ENCODE measurements around the gene ACOX3. TPM values are rescaled to one million over a fixed set of nuclear protein-coding genes. Genes with fewer than 3 reads are reported as not detected.

The ACOX3 gene
- total and polyA plus RNA-seq, 4 donors: 15.6 to 32.2 (median 21.5) TPM

DNA sequence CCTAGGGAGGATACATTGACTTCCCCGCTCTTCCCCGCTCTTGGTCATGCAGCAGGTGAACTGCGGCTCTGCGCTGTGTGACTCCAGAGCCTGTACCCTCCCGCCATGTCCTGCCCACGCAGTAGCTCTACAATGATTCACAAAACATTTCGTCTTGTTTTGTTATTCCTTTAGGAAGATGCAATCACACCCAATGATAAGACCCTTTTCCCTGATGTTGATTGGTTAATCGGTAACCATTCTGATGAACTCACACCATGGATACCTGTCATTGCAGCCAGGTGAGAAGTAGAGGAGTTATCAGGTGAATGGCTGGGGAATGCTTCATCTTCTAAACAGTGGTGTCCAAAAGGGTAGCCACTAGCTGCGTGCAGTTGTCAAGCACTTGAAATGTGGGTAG lies 23.3 kb upstream of the ACOX3 start:
- no peak for DNase-seq
- no peak overlapping the region for H3K27ac ChIP-seq (ENCODE audit: low read depth in 1 of 2, low read length in 1 of 2)
- no peaks in the 10 kb centered on the region for H3K9me3 ChIP-seq (ENCODE audit: control insufficient read depth in 4 of 4, insufficient read depth in 3 of 4, low read length in 3 of 4)
- 95 to 97% methylated on average over 9 of the region's 9 CpGs for WGBS, 2 donors
- H3K36me3 ChIP-seq (ENCODE audit: control insufficient read depth in 4 of 4, insufficient read depth in 4 of 4, low read length in 4 of 4): peaks cover 12 to 38% (median 20%) of the 10 kb centered on the region in 4 donors
- no peak overlapping the region for H3K4me3 ChIP-seq
- TF ChIP-seq, protein P1, sequence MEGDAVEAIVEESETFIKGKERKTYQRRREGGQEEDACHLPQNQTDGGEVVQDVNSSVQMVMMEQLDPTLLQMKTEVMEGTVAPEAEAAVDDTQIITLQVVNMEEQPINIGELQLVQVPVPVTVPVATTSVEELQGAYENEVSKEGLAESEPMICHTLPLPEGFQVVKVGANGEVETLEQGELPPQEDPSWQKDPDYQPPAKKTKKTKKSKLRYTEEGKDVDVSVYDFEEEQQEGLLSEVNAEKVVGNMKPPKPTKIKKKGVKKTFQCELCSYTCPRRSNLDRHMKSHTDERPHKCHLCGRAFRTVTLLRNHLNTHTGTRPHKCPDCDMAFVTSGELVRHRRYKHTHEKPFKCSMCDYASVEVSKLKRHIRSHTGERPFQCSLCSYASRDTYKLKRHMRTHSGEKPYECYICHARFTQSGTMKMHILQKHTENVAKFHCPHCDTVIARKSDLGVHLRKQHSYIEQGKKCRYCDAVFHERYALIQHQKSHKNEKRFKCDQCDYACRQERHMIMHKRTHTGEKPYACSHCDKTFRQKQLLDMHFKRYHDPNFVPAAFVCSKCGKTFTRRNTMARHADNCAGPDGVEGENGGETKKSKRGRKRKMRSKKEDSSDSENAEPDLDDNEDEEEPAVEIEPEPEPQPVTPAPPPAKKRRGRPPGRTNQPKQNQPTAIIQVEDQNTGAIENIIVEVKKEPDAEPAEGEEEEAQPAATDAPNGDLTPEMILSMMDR (IDR thresholded peaks at IDR 0.05; ENCODE audit: control extremely low read depth, extremely low read depth): no peak
- H3K4me1 ChIP-seq (ENCODE audit: control insufficient read depth in 5 of 5, insufficient read depth in 5 of 5, low read length in 5 of 5): peaks cover 0 to 3% (median 0%) of the 10 kb centered on the region in 5 donors
- ATAC-seq (ENCODE audit: insufficient read depth, low FRiP score): no peak
- H3K27me3 ChIP-seq (ENCODE audit: control insufficient read depth in 3 of 3, insufficient read depth in 3 of 3, low read length in 2 of 3): no peaks in the 10 kb centered on the region
- no peak overlapping the region for H3K9ac ChIP-seq (ENCODE audit: insufficient read depth in 1 of 2, low read length in 2 of 2)

GRCh38 chr4:8461616-8462015 lies 21.1 kb upstream of the ACOX3 start:
- H3K4me3 ChIP-seq: no peak overlapping the region
- H3K9me3 ChIP-seq (ENCODE audit: control insufficient read depth in 4 of 4, insufficient read depth in 3 of 4, low read length in 3 of 4): no peaks in the 10 kb centered on the region
- H3K27me3 ChIP-seq (ENCODE audit: control insufficient read depth in 3 of 3, insufficient read depth in 3 of 3, low read length in 2 of 3): no peaks in the 10 kb centered on the region
- TF ChIP-seq, protein P1 (IDR thresholded peaks at IDR 0.05; ENCODE audit: control extremely low read depth, extremely low read depth): no peak
- DNase-seq (no peak), ATAC-seq (ENCODE audit: insufficient read depth, low FRiP score) (no peak)
- no peak overlapping the region for H3K9ac ChIP-seq (ENCODE audit: insufficient read depth in 1 of 2, low read length in 2 of 2)
- 85 to 90% methylated on average over 6 of the region's 6 CpGs for WGBS, 2 donors
- peaks cover 14 to 33% (median 22%) of the 10 kb centered on the region in 4 donors for H3K36me3 ChIP-seq (ENCODE audit: control insufficient read depth in 4 of 4, insufficient read depth in 4 of 4, low read length in 4 of 4)
- H3K27ac ChIP-seq (ENCODE audit: low read depth in 1 of 2, low read length in 1 of 2): no peak overlapping the region
- peaks cover 0 to 3% (median 0%) of the 10 kb centered on the region in 5 donors for H3K4me1 ChIP-seq (ENCODE audit: control insufficient read depth in 5 of 5, insufficient read depth in 5 of 5, low read length in 5 of 5)

DNA sequence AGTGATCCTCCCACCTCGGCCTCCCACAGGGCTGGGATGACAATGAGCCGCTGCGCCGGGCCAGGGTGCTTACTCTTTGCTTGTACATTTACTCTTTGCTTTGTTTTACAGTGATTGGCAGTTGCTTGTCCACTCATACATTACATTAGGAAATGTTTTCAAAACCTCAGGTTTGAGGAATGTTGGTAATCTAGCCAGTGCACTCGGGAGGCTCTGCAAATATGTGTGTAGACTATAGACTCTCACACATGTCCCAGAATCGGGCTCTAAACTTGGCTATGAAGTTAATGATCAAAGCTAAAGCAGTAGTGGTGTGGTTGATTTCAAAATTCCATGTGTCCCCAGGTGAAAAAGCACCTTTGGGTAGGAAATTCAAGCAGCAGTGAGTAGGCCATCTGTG lies 20.6 kb upstream of the ACOX3 start:
- H3K27ac ChIP-seq (ENCODE audit: low read depth in 1 of 2, low read length in 1 of 2): no peak overlapping the region
- no peaks in the 10 kb centered on the region for H3K9me3 ChIP-seq (ENCODE audit: control insufficient read depth in 4 of 4, insufficient read depth in 3 of 4, low read length in 3 of 4)
- 92 to 93% methylated on average over 6 of the region's 6 CpGs for WGBS, 2 donors
- ATAC-seq (ENCODE audit: insufficient read depth, low FRiP score): no peak
- H3K4me1 ChIP-seq (ENCODE audit: control insufficient read depth in 5 of 5, insufficient read depth in 5 of 5, low read length in 5 of 5): peaks cover 0 to 3% (median 0%) of the 10 kb centered on the region in 5 donors
- no peak overlapping the region for H3K9ac ChIP-seq (ENCODE audit: insufficient read depth in 1 of 2, low read length in 2 of 2)
- TF ChIP-seq, protein P1 (IDR thresholded peaks at IDR 0.05; ENCODE audit: control extremely low read depth, extremely low read depth): no peak
- no peaks in the 10 kb centered on the region for H3K27me3 ChIP-seq (ENCODE audit: control insufficient read depth in 3 of 3, insufficient read depth in 3 of 3, low read length in 2 of 3)
- peaks cover 16 to 30% (median 23%) of the 10 kb centered on the region in 4 donors for H3K36me3 ChIP-seq (ENCODE audit: control insufficient read depth in 4 of 4, insufficient read depth in 4 of 4, low read length in 4 of 4)
- no peak overlapping the region for H3K4me3 ChIP-seq
- no peak for DNase-seq

DNA sequence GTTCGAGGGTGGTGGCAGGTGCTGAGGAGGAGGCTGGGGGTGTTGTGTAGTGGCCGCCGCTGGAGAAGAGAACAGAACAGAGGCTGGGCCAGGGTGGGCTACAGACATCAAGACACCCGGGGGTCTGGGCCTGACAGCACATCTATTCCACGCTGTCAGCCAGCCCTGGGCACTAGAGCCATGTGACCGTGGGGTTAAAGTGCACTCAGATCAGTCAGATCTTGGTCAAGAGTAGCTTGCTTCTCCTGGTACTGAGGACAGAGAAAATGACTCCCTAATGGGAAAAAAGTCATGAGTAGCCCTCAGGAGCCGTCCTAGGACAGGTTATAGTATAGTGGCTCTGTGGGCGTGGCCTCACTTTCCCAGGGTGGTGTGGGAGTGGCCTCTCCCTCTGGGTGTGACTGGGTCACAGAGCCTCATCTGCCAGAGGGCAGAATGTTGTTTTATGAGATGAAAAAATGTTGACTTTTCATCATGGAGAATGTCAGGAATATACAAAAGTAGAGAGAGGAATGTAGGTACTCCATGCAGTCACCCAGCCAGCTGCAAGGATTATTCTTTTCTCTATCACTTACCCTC lies 19.4 kb upstream of the ACOX3 start:
- DNase-seq (no peak), ATAC-seq (ENCODE audit: insufficient read depth, low FRiP score) (no peak)
- H3K4me1 ChIP-seq (ENCODE audit: control insufficient read depth in 5 of 5, insufficient read depth in 5 of 5, low read length in 5 of 5): peaks cover 0 to 3% (median 0%) of the 10 kb centered on the region in 5 donors
- H3K27ac ChIP-seq (ENCODE audit: low read depth in 1 of 2, low read length in 1 of 2): no peak overlapping the region
- TF ChIP-seq, protein P1 (IDR thresholded peaks at IDR 0.05; ENCODE audit: control extremely low read depth, extremely low read depth): no peak
- no peak overlapping the region for H3K9ac ChIP-seq (ENCODE audit: insufficient read depth in 1 of 2, low read length in 2 of 2)
- peaks cover 21 to 26% (median 24%) of the 10 kb centered on the region in 4 donors for H3K36me3 ChIP-seq (ENCODE audit: control insufficient read depth in 4 of 4, insufficient read depth in 4 of 4, low read length in 4 of 4)
- no peaks in the 10 kb centered on the region for H3K27me3 ChIP-seq (ENCODE audit: control insufficient read depth in 3 of 3, insufficient read depth in 3 of 3, low read length in 2 of 3)
- H3K4me3 ChIP-seq: no peak overlapping the region
- H3K9me3 ChIP-seq (ENCODE audit: control insufficient read depth in 4 of 4, insufficient read depth in 3 of 4, low read length in 3 of 4): no peaks in the 10 kb centered on the region
- WGBS, 2 donors: 89 to 90% methylated on average over 8 of the region's 8 CpGs
